Erythroblast (primary cell): ENCODE data around the gene ILF2.

Experiments
- GATA1 ChIP-seq: IDR thresholded peaks from 2 replicates; pipeline ENCODE4 v1.6.1; 2011; ENCODE audit warnings: low read depth, mild to moderate bottlenecking, control low read depth, low read length, moderate library complexity
- POLR2A ChIP-seq: IDR thresholded peaks from 2 replicates; pipeline ENCODE4 v1.6.1; 2011; ENCODE audit warnings: mild to moderate bottlenecking, low read length

GRCh38 chr1:153680120-153680403 lies 9.3 kb upstream of the ILF2 start:
- no peak for TF ChIP-seq POLR2A
- no peak for TF ChIP-seq GATA1
